Smooth muscle cell (in vitro differentiated cells): ENCODE measurements around the gene OLIG2. TPM values are rescaled to one million over a fixed set of nuclear protein-coding genes. Genes with fewer than 3 reads are reported as not detected.

Source experiments
- DNase-seq: peaks from one replicate; lab custom pipeline; 2025; ENCODE audit not compliant: unreplicated experiment; lab: John Stamatoyannopoulos, UW
- H2AFZ ChIP-seq: fragments of 200-600 bp; sonication (generic); 2 replicates; pipeline ENCODE4 v1.6.0; 2016; ENCODE audit warnings: antibody characterized with exemption, low read depth, mild to moderate bottlenecking
- H3F3A ChIP-seq: fragments of 200-600 bp; sonication (generic); 2 replicates; pipeline ENCODE4 v1.6.0; 2017; ENCODE audit warnings: antibody characterized with exemption, low read depth
- H3K27ac ChIP-seq: fragments of 200-600 bp; sonication (generic); 2 replicates; pipeline ENCODE4 v1.5.1; 2016; ENCODE audit warnings: low read depth, mild to moderate bottlenecking
- H3K27me3 ChIP-seq: fragments of 200-600 bp; sonication (generic); 2 replicates; pipeline ENCODE4 v1.6.1; 2016; ENCODE audit warnings: low read depth, mild to moderate bottlenecking
- H3K36me3 ChIP-seq: fragments of 200-600 bp; sonication (generic); 2 replicates; pipeline ENCODE4 v1.5.1; 2016; ENCODE audit warnings: low read depth
- H3K4me1 ChIP-seq: fragments of 200-600 bp; sonication (generic); 2 replicates; pipeline ENCODE4 v1.5.1; 2016; ENCODE audit warnings: low read depth
- H3K4me2 ChIP-seq: fragments of 200-600 bp; sonication (generic); 2 replicates; pipeline ENCODE4 v1.6.0; 2016; ENCODE audit warnings: mild to moderate bottlenecking
- H3K4me3 ChIP-seq: fragments of 200-600 bp; sonication (generic); 2 replicates; pipeline ENCODE4 v1.5.1; 2016; ENCODE audit warnings: mild to moderate bottlenecking
- H3K79me2 ChIP-seq: fragments of 200-600 bp; sonication (generic); 2 replicates; pipeline ENCODE4 v1.6.0; 2016; ENCODE audit warnings: low read depth, mild to moderate bottlenecking
- H3K9ac ChIP-seq: fragments of 200-600 bp; sonication (generic); 2 replicates; pipeline ENCODE4 v1.6.0; 2016; ENCODE audit warnings: low read depth
- H3K9me3 ChIP-seq: fragments of 200-600 bp; sonication (generic); replicated peaks from 2 replicates; pipeline ENCODE4 v1.5.1; 2016; ENCODE audit warnings: low read depth
- H4K20me1 ChIP-seq: fragments of 200-600 bp; sonication (generic); 2 replicates; pipeline ENCODE4 v1.6.0; 2016; ENCODE audit warnings: low read depth
- CTCF ChIP-seq: fragments of 200-600 bp; sonication (generic); IDR thresholded peaks from 2 replicates; pipeline ENCODE4 v1.5.1; 2017; ENCODE audit warnings: borderline replicate concordance, mild to moderate bottlenecking, antibody characterized with exemption; ENCODE audit not compliant: insufficient read depth, poor library complexity, severe bottlenecking
- WGBS: methylation state at CpG from one replicate; pipeline ENCODE4 v1.1.7; 2016; ENCODE audit warnings: low lambda C conversion rate; 5-methylcytosine and 5-hydroxymethylcytosine counted together
- polyA plus RNA-seq: library from polyadenylated mRNA; unstranded; fragments of >200 nt; fragmentation: Nextera tagmentation; extraction: Ambion mirVana; gene quantifications from 2 replicates; pipeline ENCODE4 v1.2.1, GENCODE V29; 2016
- total RNA-seq: library from RNA; depleted of rRNA; stranded (reverse); fragments of >200 nt; gene quantifications from 2 replicates; pipeline ENCODE4 v1.2.3, GENCODE V29; 2014

OLIG2 gene
- total and polyA plus RNA-seq, 2 experiments from 2014 or later, result not detected

GRCh38 chr21:33022489-33022827 lies 3.3 kb upstream of the OLIG2 start:
- Histone ChIP-seq H3K4me1 (peaks cover 27% of the 10 kb centered on the region), H3K36me3 (no peaks in the 10 kb centered on the region), H3K4me2 (no peak overlapping the region), H2AFZ (no peak overlapping the region), H3K4me3 (no peak overlapping the region), H3K79me2 (no peaks in the 10 kb centered on the region), H3K27ac (no peak overlapping the region), H3K9ac (no peak overlapping the region), H3F3A (no peaks in the 10 kb centered on the region), H4K20me1 (no peaks in the 10 kb centered on the region), H3K9me3 (no peaks in the 10 kb centered on the region), H3K27me3 (peaks cover 100% of the 10 kb centered on the region)
- DNase-seq, result no peak
- TF ChIP-seq CTCF, result no peak
- WGBS, result 33% methylated on average over 17 of the region's 17 CpGs

- peaks cover 100% of the 10 kb centered on the region for H3K27me3 ChIP-seq
- no peaks in the 10 kb centered on the region for H3K79me2 ChIP-seq
- no peaks in the 10 kb centered on the region for H3F3A ChIP-seq
- H3K4me3 ChIP-seq, result no peak overlapping the region
- no peaks in the 10 kb centered on the region for H4K20me1 ChIP-seq
- 4% methylated on average over 52 of the region's 52 CpGs for WGBS
- H3K9me3 ChIP-seq, result no peaks in the 10 kb centered on the region
- no peak overlapping the region for H3K4me2 ChIP-seq
- no peak overlapping the region for H3K27ac ChIP-seq
- TF ChIP-seq CTCF, result no peak
- H2AFZ ChIP-seq, result no peak overlapping the region
- no peak for DNase-seq
- peaks cover 27% of the 10 kb centered on the region for H3K4me1 ChIP-seq
- H3K9ac ChIP-seq, result no peak overlapping the region
- H3K36me3 ChIP-seq, result no peaks in the 10 kb centered on the region
These were observed 2.7 kb upstream of the OLIG2 start for GRCh38 chr21:33022828-33023573.

- no peaks in the 10 kb centered on the region for H4K20me1 ChIP-seq
- TF ChIP-seq CTCF, result no peak
- 5% methylated on average over 49 of the region's 49 CpGs for WGBS
- peaks cover 100% of the 10 kb centered on the region for H3K27me3 ChIP-seq
- no peaks in the 10 kb centered on the region for H3F3A ChIP-seq
- no peak overlapping the region for H3K4me3 ChIP-seq
- H3K4me2 ChIP-seq, result no peak overlapping the region
- H3K9me3 ChIP-seq, result no peaks in the 10 kb centered on the region
- no peaks in the 10 kb centered on the region for H3K79me2 ChIP-seq
- H3K9ac ChIP-seq, result no peak overlapping the region
- no peak overlapping the region for H2AFZ ChIP-seq
- no peak overlapping the region for H3K27ac ChIP-seq
- H3K36me3 ChIP-seq, result no peaks in the 10 kb centered on the region
- H3K4me1 ChIP-seq, result peaks cover 27% of the 10 kb centered on the region
- no peak for DNase-seq
These were observed 2.0 kb upstream of the OLIG2 start for GRCh38 chr21:33023574-33024200.
